DMS153 (cell line): ENCODE results near the gene SSR1.
A peak's percentile ranks its signal among the peaks of the same experiment; 100 is the strongest.

Experiments
- DNase-seq: peaks from one replicate; lab custom pipeline; 2025; lab: John Stamatoyannopoulos, UW

Gene SSR1

GRCh38 chr6:7238900-7239589 is 74.0 kb downstream of the SSR1 start:
- DNase-seq, result peak; percentile 58

- no peak for DNase-seq
Measured at GRCh38 chr6:7238526-7238899, 74.5 kb downstream of the SSR1 start.

DNA sequence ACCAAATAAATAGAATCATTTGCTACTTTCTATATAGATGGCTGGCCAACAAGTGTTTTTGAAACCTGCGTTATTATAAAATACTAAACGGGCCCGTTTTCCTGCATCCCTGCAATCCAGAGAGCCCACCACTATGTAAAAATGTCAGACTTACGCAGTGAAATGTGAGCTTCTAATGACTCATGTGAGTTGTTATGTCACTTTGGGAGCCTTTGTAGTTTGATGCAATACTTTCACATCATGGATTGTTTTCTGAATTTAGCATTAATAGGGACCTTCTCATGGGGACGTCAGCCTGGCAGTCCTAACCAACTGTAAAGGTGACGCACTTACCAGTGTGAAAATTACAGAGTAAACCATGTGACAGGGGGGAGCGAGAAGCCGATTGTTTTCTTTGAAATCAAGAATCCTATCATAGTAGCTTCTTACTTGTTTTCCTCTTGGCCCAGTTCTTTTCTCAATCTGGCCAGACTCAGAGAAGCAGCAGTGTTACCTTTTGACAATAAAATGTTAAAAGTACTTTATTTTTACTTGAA is 75.3 kb downstream of the SSR1 start:
- no peak for DNase-seq

DNA sequence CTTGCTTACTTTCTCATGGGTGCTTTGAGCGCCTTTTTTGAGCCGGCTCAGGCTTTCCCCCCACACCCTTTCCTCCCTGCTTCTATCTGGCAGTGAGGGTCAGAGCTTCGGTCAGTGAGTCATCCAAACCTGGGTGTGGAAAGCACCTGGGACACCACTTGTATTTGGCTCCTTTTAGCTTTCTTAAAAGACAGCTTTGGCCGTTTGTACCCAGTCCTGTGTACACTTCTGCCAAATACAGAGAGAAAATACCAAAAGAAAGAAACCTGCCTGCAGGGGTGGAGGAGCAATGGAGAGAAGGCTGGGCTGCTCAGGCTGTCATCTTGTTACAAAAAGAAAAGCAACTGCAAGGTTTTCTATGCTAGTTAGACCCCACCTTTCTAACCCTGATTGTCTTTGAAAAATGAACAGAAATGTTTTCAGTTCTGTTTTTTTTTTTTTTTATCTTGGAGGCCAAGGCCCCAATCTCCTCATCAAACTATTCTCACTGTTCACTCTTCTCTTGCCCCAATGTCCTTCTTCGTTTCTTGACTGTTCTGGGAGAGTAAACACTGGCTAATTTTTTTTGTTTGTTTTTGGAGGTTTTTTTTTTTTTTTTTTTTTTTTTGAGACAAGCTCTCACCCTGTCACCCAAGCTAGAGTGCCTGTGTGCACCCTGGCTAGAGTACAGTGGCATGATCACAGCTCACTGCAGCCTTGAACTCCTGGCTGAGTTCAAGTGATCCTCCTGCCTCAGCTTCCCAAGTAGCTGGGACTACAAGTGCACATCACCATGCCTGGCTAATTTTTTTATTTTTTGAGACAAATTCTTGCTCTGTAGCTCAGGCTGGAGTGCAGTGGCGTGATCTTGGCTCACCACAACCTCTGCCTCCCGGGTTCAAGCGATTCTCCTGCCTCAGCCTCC is 76.4 kb downstream of the SSR1 start:
- DNase-seq, result no peak

DNA sequence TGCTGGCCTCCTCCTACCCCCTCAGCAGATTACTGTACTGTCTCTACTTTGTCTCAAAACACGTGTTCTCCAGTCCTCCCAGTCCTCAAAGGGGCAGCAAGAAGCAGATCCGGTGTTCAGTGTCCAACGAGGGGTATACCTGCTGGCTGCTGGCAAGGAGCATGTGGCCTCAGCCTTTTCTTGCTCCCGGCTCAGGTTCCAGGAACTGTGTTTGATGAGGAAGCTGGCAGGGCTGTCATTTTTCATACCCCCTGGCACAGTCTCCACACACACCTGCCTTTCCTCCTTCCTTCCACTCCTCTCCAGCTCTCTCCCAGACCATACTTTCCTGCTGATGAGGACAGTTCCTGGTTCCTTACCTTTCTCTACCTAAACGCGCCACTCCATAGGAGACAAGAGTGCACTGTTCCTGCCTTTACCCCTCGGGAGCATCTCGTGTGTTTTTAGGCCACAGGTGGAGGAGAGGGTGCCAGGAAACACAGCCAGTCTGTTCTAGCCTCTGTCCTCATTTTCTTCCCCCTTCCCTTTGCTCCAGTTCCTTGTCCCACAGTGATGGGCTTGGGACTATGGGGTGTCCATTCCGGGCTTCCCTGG is 77.2 kb downstream of the SSR1 start:
- DNase-seq, result peak; percentile 8

DNA sequence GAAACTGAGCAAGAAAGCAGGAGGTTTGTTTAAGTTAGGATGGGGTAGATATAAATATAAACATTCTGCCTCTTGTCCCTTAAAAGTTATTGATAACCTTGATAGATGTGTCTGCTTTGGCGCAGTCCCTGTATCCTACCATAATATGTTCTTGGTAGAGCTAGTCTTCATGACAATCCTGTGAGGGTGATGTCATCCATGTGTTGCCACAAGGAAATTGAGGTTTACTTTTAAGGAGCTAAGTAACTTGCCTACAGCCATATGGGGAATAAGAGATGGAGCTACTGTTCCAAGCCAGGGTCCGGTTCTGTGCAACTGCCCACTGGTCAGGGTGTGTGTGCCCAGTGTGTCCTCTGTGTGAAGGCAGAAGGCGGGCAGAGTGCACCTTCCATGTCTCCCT is 78.5 kb downstream of the SSR1 start:
- no peak for DNase-seq

DNA sequence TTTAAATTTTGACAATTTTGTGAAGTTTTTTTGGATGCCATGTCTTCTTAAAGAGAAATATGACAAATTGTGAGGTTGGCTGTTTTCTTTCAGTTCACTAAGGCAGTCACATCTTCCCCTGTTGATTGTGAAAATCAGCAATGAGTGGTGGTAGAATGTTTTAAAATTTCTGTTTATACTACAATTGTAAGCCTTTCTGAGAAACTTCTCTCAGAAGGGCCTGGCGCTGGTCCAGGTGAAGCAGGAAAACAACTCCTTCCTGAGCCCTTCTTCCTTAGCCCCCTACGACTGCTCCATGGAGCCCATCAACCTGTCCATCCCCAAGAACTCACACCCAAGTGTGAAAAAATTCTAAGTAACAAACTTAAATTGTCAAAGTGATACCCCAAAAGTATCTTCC is 80.6 kb downstream of the SSR1 start:
- DNase-seq, result no peak

DNA sequence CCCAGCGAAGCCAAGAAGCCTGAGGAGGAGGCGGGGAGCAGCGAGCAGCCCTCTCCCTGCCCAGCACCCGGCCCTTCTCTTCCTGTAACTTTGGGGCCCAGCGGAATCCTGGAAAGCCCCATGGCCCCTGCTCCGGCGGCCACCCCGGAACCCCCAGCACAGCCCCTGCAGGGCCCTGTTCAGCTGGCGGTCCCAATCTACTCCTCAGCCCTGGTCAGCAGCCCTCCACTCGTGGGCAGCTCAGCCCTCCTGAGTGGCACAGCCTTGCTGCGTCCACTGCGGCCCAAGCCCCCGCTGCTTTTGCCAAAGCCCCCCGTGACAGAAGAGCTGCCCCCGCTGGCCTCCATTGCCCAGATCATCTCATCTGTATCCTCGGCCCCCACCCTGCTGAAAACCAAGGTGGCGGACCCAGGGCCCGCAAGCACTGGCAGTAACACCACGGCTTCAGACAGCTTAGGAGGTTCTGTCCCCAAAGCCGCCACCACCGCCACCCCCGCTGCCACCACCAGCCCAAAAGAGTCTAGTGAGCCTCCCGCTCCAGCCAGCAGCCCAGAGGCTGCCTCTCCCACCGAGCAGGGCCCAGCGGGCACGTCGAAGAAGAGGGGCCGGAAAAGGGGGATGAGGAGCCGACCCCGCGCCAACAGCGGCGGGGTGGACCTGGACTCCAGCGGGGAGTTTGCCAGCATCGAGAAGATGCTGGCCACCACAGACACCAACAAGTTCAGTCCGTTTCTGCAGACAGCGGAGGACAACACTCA is 81.9 kb downstream of the SSR1 start:
- DNase-seq, result no peak

GRCh38 chr6:7230327-7230691 is 82.7 kb downstream of the SSR1 start:
- no peak for DNase-seq

DNA sequence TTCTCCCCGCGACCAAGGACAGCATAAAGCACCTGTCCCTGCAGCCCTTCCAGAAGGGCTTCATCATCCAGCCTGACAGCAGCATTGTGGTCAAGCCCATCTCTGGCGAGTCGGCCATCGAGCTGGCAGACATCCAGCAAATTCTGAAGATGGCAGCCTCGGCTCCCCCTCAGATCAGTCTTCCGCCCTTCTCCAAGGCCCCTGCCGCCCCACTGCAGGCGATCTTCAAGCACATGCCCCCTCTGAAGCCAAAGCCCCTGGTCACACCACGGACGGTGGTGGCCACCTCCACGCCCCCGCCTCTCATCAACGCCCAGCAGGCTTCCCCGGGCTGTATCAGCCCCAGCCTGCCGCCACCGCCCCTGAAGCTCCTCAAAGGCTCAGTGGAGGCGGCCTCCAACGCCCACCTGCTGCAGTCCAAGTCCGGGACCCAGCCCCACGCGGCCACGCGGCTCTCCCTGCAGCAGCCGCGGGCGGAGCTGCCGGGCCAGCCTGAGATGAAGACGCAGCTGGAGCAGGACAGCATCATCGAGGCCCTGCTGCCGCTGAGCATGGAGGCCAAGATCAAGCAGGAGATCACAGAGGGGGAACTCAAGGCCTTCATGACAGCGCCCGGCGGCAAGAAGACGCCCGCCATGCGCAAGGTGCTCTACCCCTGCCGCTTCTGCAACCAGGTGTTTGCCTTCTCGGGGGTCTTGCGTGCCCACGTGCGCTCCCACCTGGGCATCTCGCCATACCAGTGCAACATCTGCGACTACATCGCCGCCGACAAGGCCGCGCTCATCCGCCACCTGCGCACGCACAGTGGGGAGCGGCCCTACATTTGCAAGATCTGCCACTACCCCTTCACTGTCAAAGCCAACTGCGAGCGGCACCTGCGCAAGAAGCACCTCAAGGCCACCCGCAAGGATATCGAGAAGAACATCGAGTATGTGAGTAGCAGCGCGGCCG is 83.3 kb downstream of the SSR1 start:
- no peak for DNase-seq

DNA sequence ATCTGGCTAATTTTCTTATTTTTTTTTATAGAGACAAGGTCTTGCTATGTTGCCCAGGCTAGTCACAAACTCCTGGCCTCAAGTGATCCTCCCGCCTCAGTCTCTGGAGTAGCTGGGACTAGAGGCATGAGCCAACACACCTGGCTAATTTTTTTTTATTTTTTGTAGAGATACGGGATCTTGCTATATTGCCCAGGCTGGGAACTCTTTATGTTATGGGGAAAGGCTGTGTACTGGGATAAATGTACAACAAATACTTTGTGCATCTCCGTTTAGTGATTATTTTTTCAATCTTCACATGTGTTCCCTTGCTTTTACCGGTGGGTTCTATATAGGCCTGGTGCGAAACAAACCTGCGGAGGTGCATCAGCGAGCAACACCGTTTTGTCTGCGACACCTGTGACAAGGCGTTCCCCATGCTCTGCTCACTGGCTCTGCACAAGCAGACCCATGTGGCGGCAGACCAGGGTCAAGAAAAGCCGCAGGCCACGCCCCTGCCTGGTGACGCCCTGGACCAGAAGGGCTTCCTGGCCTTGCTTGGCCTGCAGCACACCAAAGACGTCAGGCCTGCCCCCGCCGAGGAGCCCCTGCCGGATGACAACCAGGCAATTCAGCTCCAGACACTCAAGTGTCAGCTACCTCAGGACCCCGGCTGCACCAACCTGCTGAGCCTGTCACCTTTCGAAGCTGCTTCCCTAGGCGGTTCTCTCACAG is 84.2 kb downstream of the SSR1 start:
- no peak for DNase-seq

DNA sequence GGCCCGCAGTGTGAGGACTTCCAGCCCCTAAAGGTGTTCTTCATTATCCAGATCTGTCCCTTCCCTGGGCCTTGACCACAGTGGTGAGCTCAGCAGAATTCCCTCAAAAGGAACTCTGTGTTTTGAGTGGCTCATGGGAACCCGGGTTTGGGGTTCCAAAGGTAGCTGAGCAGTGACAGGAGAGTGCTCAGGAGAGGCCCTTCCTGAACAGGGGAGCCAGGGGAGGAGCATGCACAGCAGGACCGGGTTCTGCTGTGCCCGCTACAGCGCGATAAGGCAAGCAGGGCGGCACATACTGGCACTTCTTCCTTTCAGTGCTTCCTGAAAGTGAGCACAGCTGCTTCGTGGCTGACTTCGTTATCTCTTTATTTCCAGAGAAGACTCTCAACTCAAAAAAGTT is 88.3 kb downstream of the SSR1 start:
- no peak for DNase-seq

DNA sequence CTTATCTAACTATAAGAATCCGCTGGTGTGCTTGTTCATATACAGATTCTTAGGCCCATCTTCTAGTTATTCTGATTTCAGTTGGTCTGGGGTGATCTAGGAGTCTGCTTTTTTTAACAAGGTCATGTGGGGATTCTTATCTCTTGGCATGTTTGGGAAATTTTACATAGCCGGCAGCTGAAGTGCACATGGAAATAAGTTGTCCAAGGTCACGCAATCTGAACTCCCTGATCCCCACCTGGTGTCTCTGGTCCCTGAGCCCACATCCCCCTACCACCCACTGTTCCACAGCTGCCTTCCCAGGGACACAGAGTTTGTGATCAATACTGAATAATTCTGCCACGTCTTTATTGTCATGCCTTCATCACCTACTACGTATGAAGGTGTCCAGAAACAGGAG is 90.8 kb downstream of the SSR1 start:
- no peak for DNase-seq

DNA sequence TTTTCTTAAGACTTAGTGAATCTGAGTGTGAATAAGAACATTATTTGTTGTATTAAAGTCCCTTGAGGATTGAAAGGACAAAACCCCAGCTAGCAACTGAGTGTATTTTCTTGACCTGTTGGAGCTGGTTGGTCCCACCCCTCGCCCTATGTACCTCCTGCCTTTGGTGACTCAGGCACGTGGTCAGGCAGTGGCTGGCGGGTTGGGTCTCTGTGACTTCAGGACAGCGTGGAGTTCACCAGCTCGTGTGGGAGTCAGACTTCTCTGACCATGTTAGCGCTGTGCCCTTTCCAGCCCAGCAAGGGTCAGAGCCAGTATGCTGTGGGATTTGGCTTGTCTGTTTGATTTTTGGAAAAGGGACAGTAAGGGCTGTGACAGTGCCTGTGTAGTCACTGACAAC is 93.7 kb downstream of the SSR1 start:
- no peak for DNase-seq

DNA sequence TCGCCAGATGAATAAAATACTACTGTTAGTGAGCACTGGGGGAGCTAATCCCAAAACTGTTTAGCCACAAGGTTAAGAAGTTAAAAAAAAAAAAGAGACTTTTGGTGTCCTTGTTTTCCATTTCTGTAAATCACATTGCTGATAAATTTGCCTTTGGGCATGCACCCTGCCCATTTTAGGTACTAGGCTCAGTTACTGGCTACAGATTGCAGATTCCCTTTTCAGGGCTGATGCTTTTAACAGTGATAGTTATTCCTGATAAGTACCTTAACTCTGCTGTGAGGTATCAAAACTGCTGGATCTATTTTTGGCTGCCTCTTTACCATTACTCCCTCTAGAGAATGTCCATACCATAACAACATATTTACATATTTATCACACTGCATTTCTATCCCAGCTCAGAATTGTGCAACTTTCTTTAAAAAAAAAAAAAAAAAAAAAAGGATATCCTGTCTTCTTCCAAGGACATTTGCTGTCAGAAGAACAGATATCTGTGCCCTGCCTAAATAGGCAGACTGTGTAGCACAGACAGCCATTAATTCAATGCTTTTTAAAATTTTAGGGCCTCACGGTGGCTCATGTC is 94.5 kb downstream of the SSR1 start:
- DNase-seq, result no peak
